GM23338 (cell line): ENCODE data around the gene BIRC3. TPM values are rescaled to one million over a fixed set of nuclear protein-coding genes. Genes with fewer than 3 reads are reported as not detected.
"Not testable (repeated sequence)": the region's sequence is repeated elsewhere in the genome, so short reads cannot be mapped to it uniquely, and the experiment has no call there.

ENCODE experiments used
- ATAC-seq: fragments of 200-7000 bp; cut with Tn5 transposase; 3 replicates; pipeline ENCODE4 v1.9.1; 2020
- DNase-seq: peaks from one replicate; pipeline ENCODE4 v3.0.0-alpha.2; 2015; ENCODE audit warnings: low spot score
- H2AFZ ChIP-seq: fragments of 200-600 bp; sonication (generic); 2 replicates; pipeline ENCODE4 v1.8.0; 2016; ENCODE audit warnings: antibody characterized with exemption, mild to moderate bottlenecking, moderate library complexity
- H3F3A ChIP-seq: fragments of 200-600 bp; sonication (generic); replicated peaks from 2 replicates; pipeline ENCODE4 v1.8.0; 2017; ENCODE audit warnings: antibody characterized with exemption, mixed run types, low read depth
- H3K27ac ChIP-seq: fragments of 200-600 bp; sonication (generic); 2 replicates; pipeline ENCODE4 v1.6.1; 2016; ENCODE audit warnings: low read depth
- H3K27me3 ChIP-seq: fragments of 200-600 bp; sonication (generic); 2 replicates; pipeline ENCODE4 v1.8.0; 2016; ENCODE audit warnings: mild to moderate bottlenecking, mixed run types, moderate library complexity; ENCODE audit not compliant: insufficient read depth
- H3K36me3 ChIP-seq: fragments of 200-600 bp; sonication (generic); 2 replicates; pipeline ENCODE4 v1.8.0; 2016; ENCODE audit warnings: mild to moderate bottlenecking; ENCODE audit not compliant: insufficient read depth
- H3K4me1 ChIP-seq: fragments of 200-600 bp; sonication (generic); 2 replicates; pipeline ENCODE4 v1.8.0; 2016; ENCODE audit warnings: mild to moderate bottlenecking, moderate library complexity; ENCODE audit not compliant: insufficient read depth
- H3K4me2 ChIP-seq: fragments of 200-600 bp; sonication (generic); 2 replicates; pipeline ENCODE4 v1.7.1; 2017; ENCODE audit warnings: mixed run types
- H3K4me3 ChIP-seq: fragments of 200-600 bp; sonication (generic); 2 replicates; pipeline ENCODE4 v1.6.1; 2016; ENCODE audit warnings: mixed run types
- H3K79me2 ChIP-seq: fragments of 200-600 bp; sonication (generic); replicated peaks from 2 replicates; pipeline ENCODE4 v1.8.0; 2017; ENCODE audit warnings: mild to moderate bottlenecking; ENCODE audit not compliant: insufficient read depth
- H3K9me2 ChIP-seq: fragments of 200-600 bp; sonication (generic); 2 replicates; pipeline ENCODE4 v1.8.0; 2017; ENCODE audit not compliant: insufficient read depth
- H4K20me1 ChIP-seq: fragments of 200-600 bp; sonication (generic); replicated peaks from 2 replicates; pipeline ENCODE4 v1.8.0; 2017; ENCODE audit warnings: mild to moderate bottlenecking; ENCODE audit not compliant: insufficient read depth
- H3K27ac Mint-ChIP-seq: 2 replicates; pipeline ENCODE4 v1.8.0; 2020; ENCODE audit warnings: inconsistent platforms, mild to moderate bottlenecking, moderate library complexity, mixed read lengths
- H3K27me3 Mint-ChIP-seq: 3 replicates; pipeline ENCODE4 v1.8.0; 2022; ENCODE audit warnings: low read depth, mild to moderate bottlenecking, moderate library complexity, mixed read lengths, inconsistent platforms; ENCODE audit not compliant: insufficient read depth, poor library complexity
- H3K36me3 Mint-ChIP-seq: 3 replicates; pipeline ENCODE4 v1.8.0; 2021; ENCODE audit warnings: low read depth, mild to moderate bottlenecking, inconsistent platforms, moderate library complexity, mixed read lengths
- H3K4me1 Mint-ChIP-seq: 3 replicates; pipeline ENCODE4 v1.8.0; 2020; ENCODE audit warnings: mild to moderate bottlenecking, inconsistent platforms, mixed read lengths
- H3K4me3 Mint-ChIP-seq: 3 replicates; pipeline ENCODE4 v1.8.0; 2021; ENCODE audit warnings: moderate library complexity, mild to moderate bottlenecking, inconsistent platforms, mixed read lengths
- H3K9me3 Mint-ChIP-seq: 3 replicates; pipeline ENCODE4 v1.8.0; 2020; ENCODE audit warnings: moderate library complexity, mild to moderate bottlenecking, inconsistent platforms, mixed read lengths
- ETS1 ChIP-seq: IDR thresholded peaks from 2 replicates; pipeline ENCODE4 v1.6.1; 2016; ENCODE audit warnings: antibody characterized with exemption
- EZH2phosphoT487 ChIP-seq: fragments of 200-600 bp; sonication (generic); IDR thresholded peaks from one replicate; pipeline ENCODE4 v1.8.1; 2018; ENCODE audit warnings: antibody characterized with exemption; ENCODE audit not compliant: unreplicated experiment
- NANOG ChIP-seq: IDR thresholded peaks from 2 replicates; pipeline ENCODE4 v1.6.1; 2016; ENCODE audit warnings: antibody characterized with exemption, borderline replicate concordance
- POLR2AphosphoS5 ChIP-seq: IDR thresholded peaks from 2 replicates; pipeline ENCODE4 v1.6.1; 2016; ENCODE audit warnings: antibody characterized with exemption, low read depth
- ZNF114 ChIP-seq: fragments of 250-450 bp; sonication (Bioruptor Pico); IDR thresholded peaks from 2 replicates; pipeline ENCODE4 v1.5.0; 2020; ENCODE audit warnings: mild to moderate bottlenecking, moderate library complexity
- ZNF462 ChIP-seq: fragments of 250-450 bp; sonication (Bioruptor Pico); IDR thresholded peaks from 2 replicates; pipeline ENCODE4 v1.5.0; 2020; ENCODE audit warnings: mild to moderate bottlenecking, moderate library complexity
- polyA plus RNA-seq: library from polyadenylated mRNA; unstranded; fragments of >200 nt; fragmentation: Nextera tagmentation; extraction: Ambion mirVana; gene quantifications from 2 replicates; pipeline ENCODE4 v1.2.1, GENCODE V29; 2016
- total RNA-seq: library from RNA; depleted of rRNA; stranded (reverse); fragments of >200 nt; shearing (Covaris generic); gene quantifications from 2 replicates; pipeline ENCODE4 v1.2.3, GENCODE V29; 2014

BIRC3 gene
- total and polyA plus RNA-seq, 2 experiments from 2014 or later, result 0.03 TPM; not detected in 1

DNA sequence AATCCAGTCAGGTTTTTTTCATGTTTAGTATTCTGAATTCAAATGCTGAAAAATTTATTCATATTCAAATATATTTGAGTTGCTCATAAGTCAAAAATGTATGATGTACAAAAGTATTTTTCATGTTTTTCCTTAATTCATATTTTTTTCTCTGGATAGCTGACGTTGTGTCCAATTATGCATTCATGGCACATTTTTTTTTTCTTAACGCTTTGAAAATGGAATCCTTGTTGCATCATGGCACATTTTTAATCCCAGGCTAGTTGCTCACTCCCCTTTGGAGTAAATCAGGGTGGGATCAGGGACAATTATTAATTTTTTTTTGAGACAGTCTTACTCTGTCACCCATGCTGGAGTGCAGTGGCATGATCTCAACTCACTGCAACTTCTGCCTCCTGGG is 14.1 kb downstream of the BIRC3 start (continued):
- no peak for TF ChIP-seq ZNF462 (CRISPR knock-in tag)
- no peak for TF ChIP-seq POLR2AphosphoS5
- TF ChIP-seq EZH2phosphoT487, result no peak
- TF ChIP-seq ZNF114 (CRISPR knock-in tag), result no peak

GRCh38 chr11:102332611-102332994 is 15.3 kb downstream of the BIRC3 start:
- Histone ChIP-seq H3K9me2 (no peaks in the 10 kb centered on the region), H3K4me3 (no peak overlapping the region), H3K36me3 (no peaks in the 10 kb centered on the region), H4K20me1 (no peaks in the 10 kb centered on the region), H3K4me1 (no peaks in the 10 kb centered on the region), H2AFZ (no peak overlapping the region), H3K27me3 (no peaks in the 10 kb centered on the region), H3K4me2 (no peak overlapping the region), H3K79me2 (no peaks in the 10 kb centered on the region), H3F3A (no peaks in the 10 kb centered on the region), H3K27ac (no peak overlapping the region)
- H3K4me1 Mint-ChIP-seq, result no peaks in the 10 kb centered on the region
- H3K4me3 Mint-ChIP-seq, result no peak overlapping the region
- no peak for ATAC-seq
- H3K36me3 Mint-ChIP-seq, result no peaks in the 10 kb centered on the region
- no peaks in the 10 kb centered on the region for H3K9me3 Mint-ChIP-seq
- H3K27ac Mint-ChIP-seq, result no peak overlapping the region
- DNase-seq, result no peak
- TF ChIP-seq NANOG, result no peak
- H3K27me3 Mint-ChIP-seq, result peaks cover 2% of the 10 kb centered on the region

DNA sequence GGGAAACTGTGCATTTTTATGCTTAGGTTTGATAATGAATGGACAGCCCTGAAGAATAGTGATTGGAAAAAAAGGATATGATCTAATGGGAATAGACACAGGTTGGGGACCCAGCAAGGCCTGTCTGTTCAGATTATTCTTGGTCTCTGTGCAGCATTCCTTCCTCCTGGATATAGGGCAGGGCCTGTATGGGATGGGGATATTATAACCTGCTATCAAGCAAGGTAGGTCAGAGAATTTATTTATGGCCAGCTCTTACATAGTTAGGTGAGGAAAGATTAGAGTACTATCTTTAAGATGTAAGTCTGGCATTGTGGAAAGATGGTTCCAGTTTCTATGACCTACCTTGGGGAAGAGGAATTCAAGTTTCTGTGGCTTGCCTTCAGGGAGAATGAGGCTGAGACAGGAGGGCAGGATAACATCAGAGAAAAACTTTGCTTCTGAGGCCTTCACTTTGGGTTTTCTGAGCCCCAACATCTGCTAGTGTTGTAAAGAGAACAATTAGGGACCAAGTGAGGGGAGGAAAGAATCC is 21.3 kb downstream of the BIRC3 start:
- H3K4me3 Mint-ChIP-seq, result no peak overlapping the region
- H3K27me3 Mint-ChIP-seq, result peaks cover 2% of the 10 kb centered on the region
- H3K4me1 Mint-ChIP-seq, result peaks cover 4% of the 10 kb centered on the region; the same call in 2 of the 3 replicates
- DNase-seq (no peak), ATAC-seq (no peak)
- Histone ChIP-seq H3K36me3 (no peaks in the 10 kb centered on the region), H3F3A (no peaks in the 10 kb centered on the region), H3K27ac (no peak overlapping the region), H4K20me1 (no peaks in the 10 kb centered on the region), H3K27me3 (no peaks in the 10 kb centered on the region), H2AFZ (no peak overlapping the region), H3K4me1 (no peaks in the 10 kb centered on the region), H3K4me3 (no peak overlapping the region), H3K79me2 (no peaks in the 10 kb centered on the region), H3K9me2 (no peaks in the 10 kb centered on the region), H3K4me2 (no peak overlapping the region)
- H3K36me3 Mint-ChIP-seq, result no peaks in the 10 kb centered on the region
- no peak overlapping the region for H3K27ac Mint-ChIP-seq
- no peaks in the 10 kb centered on the region for H3K9me3 Mint-ChIP-seq
- no peak for TF ChIP-seq POLR2AphosphoS5
- TF ChIP-seq ETS1, result no peak

- H3K4me2 ChIP-seq, H3K4me3 Mint-ChIP-seq, H3K9me2 ChIP-seq, H3K36me3 Mint-ChIP-seq, H2AFZ ChIP-seq, H3F3A ChIP-seq, H3K9me3 Mint-ChIP-seq, H3K27me3 Mint-ChIP-seq, ATAC-seq, H3K27ac Mint-ChIP-seq, DNase-seq, H3K4me3 ChIP-seq, H3K4me1 ChIP-seq, H3K27ac ChIP-seq, H4K20me1 ChIP-seq, H3K79me2 ChIP-seq, H3K36me3 ChIP-seq, H3K27me3 ChIP-seq, H3K4me1 Mint-ChIP-seq: not testable (repeated sequence)
Observed at GRCh38 chr11:102341311-102341710, 24.0 kb downstream of the BIRC3 start.
